Smooth muscle cell of the brain vasculature (primary cell): ENCODE data around the gene UBAP2L.
"Not testable (repeated sequence)": the region's sequence is repeated elsewhere in the genome, so short reads cannot be mapped to it uniquely, and the experiment has no call there.

Experiments
- DNase-seq: peaks from one replicate; pipeline ENCODE4 v3.0.0-alpha.2; 2012; ENCODE audit warnings: low read depth, low spot score

UBAP2L gene

DNA sequence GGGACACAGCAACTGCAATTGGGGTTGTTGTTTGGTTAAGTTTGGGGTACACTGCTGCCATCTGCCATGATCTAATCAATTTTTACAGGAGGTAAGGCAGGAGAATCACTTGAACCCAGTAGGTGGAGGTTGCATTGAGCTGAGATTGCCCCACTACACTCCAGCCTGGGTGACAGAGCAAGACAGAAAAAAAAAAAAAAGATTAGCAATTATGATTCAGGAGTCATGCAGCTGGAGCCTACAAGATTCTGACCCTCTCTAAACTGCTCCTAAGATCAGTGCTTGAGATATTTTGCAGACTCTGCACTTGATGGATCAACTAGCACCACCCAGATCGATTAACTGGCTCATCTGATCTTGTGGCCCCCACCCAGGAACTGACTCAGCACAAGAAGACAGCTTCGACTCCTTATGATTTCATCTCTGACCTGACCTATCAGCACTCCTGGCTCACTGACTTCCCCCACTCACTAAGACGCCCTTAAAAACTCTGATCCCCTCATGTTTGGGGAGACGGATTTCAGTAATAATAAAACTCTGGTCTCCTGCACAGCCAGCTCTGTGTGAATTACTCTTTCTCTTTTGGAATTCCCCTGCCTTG is 87.0 kb downstream of the UBAP2L start:
- not testable (repeated sequence) for DNase-seq

DNA sequence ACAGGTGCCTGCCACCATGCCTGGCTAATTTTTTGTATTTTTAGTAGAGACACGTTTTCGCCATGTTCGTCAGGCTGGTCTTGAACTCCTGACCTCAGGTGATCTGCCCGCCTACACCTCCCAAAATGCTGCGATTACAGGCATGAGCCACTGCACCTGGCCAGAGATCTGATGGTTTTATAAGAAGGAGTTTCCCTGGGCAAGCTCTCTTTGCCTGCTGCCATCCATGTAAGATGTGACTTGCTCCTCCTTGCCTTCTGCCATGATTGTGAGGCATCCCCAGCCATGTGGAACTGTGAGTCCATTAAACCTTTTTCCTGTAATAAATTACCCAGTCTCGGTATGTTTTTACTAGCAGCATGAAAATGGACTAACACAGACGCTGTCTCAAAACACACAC is 88.4 kb downstream of the UBAP2L start:
- DNase-seq, result not testable (repeated sequence)

DNA sequence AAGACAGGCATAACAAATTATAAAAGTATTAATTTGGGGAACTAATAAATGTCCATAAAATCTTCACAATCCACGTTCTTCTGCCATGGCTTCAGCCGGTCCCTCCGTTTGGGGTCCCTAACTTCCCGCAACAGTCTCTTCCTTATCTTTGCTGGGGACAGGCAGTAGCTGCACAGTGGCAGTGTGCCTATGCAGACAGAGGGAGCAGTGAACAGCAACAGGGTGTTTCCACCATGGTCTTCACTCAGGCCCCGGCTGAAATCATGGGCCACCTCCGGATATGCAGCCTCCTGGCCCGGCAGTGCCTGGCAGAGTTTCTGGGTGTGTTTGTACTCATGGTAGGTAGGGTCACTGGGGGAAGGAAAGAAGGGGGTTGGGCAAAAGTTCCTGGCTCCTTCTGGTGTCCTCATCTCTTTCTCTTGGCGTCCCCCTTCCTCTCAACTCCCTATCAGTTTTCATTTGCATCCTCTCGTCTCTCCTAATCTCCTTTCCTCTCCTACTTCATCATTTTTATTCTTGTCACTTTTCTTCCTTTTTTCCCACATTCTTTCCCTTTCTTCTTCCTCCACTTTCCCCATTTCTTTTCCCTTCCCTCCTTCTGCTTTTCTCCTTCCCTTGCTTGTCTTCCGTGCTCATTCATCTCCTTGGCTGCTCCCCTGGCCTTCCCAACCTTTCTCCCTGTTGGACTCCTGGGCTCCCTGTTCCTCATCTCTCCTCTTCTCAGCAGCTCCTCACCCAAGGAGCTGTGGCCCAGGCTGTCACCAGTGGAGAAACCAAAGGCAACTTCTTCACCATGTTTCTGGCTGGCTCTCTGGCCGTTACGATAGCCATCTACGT is 91.7 kb downstream of the UBAP2L start:
- not testable (repeated sequence) for DNase-seq

DNA sequence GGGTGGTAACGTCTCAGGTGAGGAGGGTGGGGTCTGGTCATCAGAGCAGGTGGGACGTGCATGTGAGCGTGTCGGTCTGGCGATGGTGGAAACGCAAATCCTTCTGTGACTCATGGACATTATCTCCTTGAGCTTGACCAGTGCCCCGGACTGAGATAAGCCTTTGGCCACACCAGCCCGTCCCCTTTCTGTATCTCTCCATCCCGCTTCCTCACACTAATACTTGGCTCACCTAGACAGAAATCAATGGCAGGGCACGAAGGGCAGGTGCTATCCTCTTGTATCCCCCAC is 92.3 kb downstream of the UBAP2L start:
- no peak for DNase-seq

DNA sequence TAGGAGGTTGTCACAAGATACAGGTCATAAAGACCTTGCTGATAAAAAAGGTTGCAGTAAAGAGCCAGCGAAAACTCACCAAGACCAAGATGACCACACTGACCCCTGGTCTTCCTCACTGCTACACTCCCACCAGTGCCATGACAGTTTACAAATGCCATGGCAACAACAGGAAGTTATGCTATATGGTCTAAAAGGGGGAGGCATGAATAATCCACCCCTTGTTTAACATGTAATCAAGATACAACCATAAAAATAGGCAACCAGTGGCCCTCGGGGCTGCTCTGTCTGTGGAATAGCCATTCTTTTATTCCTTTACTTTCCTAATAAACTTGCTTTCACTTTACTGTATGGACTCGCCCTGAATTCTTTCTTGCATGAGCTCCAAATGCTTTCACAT is 93.5 kb downstream of the UBAP2L start:
- not testable (repeated sequence) for DNase-seq

DNA sequence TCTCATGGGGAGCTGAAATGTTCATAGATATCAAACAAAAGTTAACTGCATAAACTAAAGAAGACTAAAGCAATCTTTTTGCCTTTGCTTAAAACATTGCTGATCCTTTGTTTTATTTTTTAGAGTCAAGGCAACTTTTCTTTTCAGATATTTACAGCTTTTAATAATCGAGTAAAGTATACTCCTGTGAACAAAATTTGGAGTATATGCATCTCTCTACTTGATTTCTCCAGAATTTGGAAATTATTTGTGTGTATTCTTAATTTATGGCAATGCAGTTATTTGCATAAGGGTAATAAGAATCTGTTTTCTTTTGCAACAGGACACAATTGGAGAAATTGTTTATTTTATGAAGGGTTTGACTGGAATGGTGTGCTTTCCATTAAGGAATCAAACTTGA is 95.9 kb downstream of the UBAP2L start:
- no peak for DNase-seq

DNA sequence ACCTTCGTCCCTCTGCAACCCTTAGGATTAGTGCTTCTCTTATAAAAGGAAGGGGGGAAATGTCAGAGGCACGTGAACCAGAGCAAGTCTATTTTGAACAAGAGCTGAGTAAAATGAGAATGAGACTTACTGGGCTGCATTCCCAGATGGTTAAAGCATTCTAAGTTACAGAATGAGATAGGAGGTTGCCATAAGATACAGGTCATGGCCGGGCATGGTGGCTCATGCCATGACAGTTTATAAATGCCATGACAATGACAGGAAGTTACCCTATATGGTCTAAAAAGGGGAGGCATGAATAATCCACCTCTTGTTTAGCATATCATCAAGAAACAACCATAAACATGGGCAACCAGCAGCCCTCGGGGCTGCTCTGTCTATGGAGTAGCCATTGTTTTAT is 97.6 kb downstream of the UBAP2L start:
- DNase-seq, result no peak
